HFFc6 (cell line): ENCODE measurements around the gene FOXA2. TPM values are rescaled to one million over a fixed set of nuclear protein-coding genes. Genes with fewer than 3 reads are reported as not detected.

Experiments used
- DNase-seq: peaks from one replicate; pipeline ENCODE4 v3.0.0-alpha.2; 2018
- H3K27ac Mint-ChIP-seq: 2 replicates; pipeline ENCODE4 v1.8.0; 2020; ENCODE audit warnings: mild to moderate bottlenecking, mixed read lengths
- H3K27me3 Mint-ChIP-seq: 2 replicates; pipeline ENCODE4 v1.8.0; 2021; ENCODE audit warnings: mild to moderate bottlenecking, moderate library complexity, mixed read lengths; ENCODE audit not compliant: insufficient read depth
- H3K36me3 Mint-ChIP-seq: 2 replicates; pipeline ENCODE4 v1.8.0; 2021; ENCODE audit warnings: low read depth, mixed read lengths
- H3K4me1 Mint-ChIP-seq: 2 replicates; pipeline ENCODE4 v1.8.0; 2020; ENCODE audit warnings: low read depth, mixed read lengths
- H3K4me3 Mint-ChIP-seq: 2 replicates; pipeline ENCODE4 v1.8.0; 2020; ENCODE audit warnings: mild to moderate bottlenecking, moderate library complexity, mixed read lengths
- H3K9me3 Mint-ChIP-seq: 2 replicates; pipeline ENCODE4 v1.8.0; 2020; ENCODE audit warnings: mild to moderate bottlenecking, mixed read lengths
- total RNA-seq, 6 experiments: library from RNA; stranded (reverse); fragmentation: NEBNext Ultra II Directional; extraction: Animal tissue kit (Norgen Biotek cat#: 25700); gene quantifications; 2 replicates in 1 of 6; 3 replicates in 5 of 6; pipeline ENCODE4 v1.2.3, GENCODE V29; 2021
- TF ChIP-seq, protein P1 (sequence below): fragments of 200-600 bp; sonication (generic); IDR thresholded peaks from 2 replicates; pipeline ENCODE4 v1.5.0; 2021; ENCODE audit warnings: antibody characterized with exemption, mild to moderate bottlenecking

The FOXA2 gene
- total RNA-seq, 6 experiments from 2014 or later = not detected

DNA sequence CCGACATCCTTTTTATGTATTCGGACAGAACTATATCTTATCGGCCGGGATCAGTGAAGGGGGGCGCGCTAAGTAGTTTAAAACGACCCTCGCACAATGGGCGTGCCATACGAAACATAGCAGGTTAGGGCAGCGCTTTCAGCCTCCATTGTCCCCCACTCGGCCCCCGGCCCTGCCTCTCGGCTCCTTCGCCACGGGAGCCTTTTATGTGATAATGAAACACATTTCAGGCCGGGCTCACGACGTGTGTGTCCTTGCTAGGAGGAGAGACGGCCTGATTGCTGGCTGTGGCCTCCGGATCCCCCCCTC, 5.3 kb downstream of the FOXA2 start:
- Mint-ChIP-seq H3K27ac (no peak overlapping the region), H3K4me3 (no peak overlapping the region), H3K36me3 (no peaks in the 10 kb centered on the region), H3K27me3 (peaks cover 36% of the 10 kb centered on the region), H3K4me1 (peaks cover 12% of the 10 kb centered on the region), H3K9me3 (peaks cover 5% of the 10 kb centered on the region; the same call in 1 of the 2 replicates)
- TF ChIP-seq, protein P1, sequence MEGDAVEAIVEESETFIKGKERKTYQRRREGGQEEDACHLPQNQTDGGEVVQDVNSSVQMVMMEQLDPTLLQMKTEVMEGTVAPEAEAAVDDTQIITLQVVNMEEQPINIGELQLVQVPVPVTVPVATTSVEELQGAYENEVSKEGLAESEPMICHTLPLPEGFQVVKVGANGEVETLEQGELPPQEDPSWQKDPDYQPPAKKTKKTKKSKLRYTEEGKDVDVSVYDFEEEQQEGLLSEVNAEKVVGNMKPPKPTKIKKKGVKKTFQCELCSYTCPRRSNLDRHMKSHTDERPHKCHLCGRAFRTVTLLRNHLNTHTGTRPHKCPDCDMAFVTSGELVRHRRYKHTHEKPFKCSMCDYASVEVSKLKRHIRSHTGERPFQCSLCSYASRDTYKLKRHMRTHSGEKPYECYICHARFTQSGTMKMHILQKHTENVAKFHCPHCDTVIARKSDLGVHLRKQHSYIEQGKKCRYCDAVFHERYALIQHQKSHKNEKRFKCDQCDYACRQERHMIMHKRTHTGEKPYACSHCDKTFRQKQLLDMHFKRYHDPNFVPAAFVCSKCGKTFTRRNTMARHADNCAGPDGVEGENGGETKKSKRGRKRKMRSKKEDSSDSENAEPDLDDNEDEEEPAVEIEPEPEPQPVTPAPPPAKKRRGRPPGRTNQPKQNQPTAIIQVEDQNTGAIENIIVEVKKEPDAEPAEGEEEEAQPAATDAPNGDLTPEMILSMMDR = no peak
- no peak for DNase-seq

DNA sequence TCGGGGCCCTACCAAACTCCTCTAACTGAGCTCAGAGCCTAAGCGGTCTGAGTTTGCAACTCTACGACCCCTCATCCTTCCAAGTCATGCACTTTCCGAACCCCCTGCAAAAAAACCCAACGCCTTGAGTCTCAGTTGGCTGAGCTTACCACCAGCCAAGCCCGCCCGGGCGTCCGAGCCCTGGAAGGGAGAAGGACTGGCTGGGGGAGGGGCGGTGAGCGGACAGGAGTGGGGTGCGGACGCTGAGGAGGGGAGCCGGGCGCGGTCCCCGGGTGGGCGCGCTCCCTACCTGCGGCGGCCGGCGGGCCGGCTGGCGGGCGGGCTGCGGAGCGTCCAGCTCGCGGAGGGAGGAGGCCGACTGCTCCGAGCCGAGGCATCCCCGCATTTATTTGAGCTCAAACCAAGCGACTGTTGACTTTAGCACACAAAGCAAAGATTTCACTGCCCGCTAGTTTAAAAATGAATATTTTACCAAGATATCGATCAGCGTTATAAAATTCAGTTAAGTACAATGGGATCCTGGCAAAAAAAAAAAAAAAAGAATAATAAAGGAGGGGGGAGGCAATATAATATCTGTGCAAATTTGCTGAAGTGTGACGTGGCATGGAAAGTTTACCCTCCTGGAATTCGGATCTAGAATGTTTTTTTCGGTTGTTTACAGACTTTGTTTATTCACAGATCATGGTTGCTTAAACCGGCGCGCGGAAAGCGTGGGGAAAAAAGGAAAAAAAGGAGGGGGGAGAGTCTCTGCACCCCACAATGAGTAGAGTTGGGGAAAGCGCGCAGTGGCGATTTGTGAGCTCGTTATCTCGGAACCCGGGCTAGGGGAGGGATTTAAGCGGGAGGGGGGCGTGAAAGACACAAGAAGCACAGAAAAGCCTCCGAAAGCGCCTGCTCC, 5.9 kb downstream of the FOXA2 start:
- Mint-ChIP-seq H3K36me3 (no peaks in the 10 kb centered on the region), H3K9me3 (peaks cover 5% of the 10 kb centered on the region; the same call in 1 of the 2 replicates), H3K27me3 (peaks cover 34% of the 10 kb centered on the region), H3K4me1 (peaks cover 12% of the 10 kb centered on the region), H3K4me3 (peak overlapping the region; percentile 22; the same call in 1 of the 2 replicates), H3K27ac (no peak overlapping the region)
- TF ChIP-seq, protein P1 = no peak
- DNase-seq = no peak

DNA sequence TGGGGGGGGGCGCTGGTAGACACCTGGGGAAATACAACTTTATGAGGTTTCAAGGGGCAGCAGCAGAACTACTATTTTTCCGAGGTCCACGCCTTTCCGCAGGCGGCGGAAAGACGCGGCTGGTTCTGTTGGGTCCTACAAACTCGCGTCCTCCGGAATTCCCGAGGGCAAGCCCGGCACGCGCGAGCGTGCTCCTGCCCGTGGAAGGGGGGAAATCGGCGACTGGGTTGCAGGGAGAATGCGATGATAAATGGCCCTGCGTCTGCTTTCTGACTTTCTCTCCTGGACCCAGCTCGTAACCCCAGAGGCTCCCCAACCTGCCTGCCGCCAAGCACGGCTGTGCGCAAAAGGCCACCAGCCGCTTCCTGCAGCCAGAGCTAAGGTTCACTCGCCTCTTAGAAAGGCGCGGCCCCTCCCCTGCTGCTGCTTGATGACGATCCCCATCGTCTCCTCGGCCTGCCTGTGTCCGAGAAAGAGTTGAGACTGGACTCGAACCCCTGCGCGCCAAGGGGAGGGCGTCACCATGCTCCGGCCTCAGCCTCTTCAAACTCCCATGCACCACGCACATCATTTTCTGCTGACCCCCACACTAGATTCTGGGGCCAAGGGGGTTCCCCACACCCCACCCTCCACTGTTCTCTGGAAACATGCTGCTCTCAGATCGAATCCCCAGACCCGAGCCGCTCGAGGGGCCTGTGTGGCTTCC, 6.7 kb downstream of the FOXA2 start:
- H3K4me1 Mint-ChIP-seq = peaks cover 12% of the 10 kb centered on the region
- H3K27me3 Mint-ChIP-seq = peaks cover 38% of the 10 kb centered on the region
- H3K4me3 Mint-ChIP-seq = no peak overlapping the region
- TF ChIP-seq, protein P1 = no peak
- H3K9me3 Mint-ChIP-seq = peaks cover 5% of the 10 kb centered on the region; the same call in 1 of the 2 replicates
- no peaks in the 10 kb centered on the region for H3K36me3 Mint-ChIP-seq
- no peak overlapping the region for H3K27ac Mint-ChIP-seq
- DNase-seq = no peak

DNA sequence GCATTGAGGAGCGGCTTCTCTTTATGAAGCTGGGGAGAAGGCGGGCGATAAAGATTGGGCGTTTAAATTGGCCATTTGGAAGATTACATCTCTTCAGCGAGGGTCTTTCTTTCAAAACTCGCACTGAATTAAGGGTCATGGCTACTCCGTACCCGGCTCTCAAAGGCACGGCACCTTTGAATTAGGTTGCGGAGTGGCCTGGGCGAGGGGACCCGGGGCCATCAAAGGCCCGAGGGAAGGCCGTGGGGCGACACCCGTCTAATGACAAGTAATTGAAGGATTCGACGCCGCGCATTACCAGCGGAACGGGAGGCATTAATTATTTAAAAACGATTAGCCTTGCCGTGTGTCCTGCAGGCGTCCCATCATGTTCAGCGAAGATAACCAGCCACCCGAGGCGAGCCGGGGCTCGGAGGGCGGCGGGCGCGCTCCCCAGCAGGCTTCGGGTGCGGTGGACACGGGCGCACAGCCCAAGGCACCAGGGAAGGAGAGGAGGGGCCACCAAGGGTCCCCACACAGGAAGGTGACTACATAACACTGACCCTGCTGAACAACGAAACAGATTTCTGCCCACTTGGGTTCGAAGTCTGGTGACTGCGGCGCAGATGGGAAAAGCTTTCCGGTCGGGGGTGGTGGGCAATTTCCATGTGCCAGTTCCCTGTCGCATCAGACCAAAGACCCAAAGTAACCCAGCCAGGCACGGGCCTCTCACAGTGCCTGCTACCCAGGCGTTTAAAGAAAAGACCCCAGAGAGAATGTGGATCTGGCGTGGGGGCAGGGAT, 7.4 kb downstream of the FOXA2 start:
- H3K4me1 Mint-ChIP-seq = peaks cover 12% of the 10 kb centered on the region
- peaks cover 40% of the 10 kb centered on the region for H3K27me3 Mint-ChIP-seq
- no peak overlapping the region for H3K27ac Mint-ChIP-seq
- DNase-seq = no peak
- TF ChIP-seq, protein P1 = no peak
- H3K36me3 Mint-ChIP-seq = no peaks in the 10 kb centered on the region
- H3K9me3 Mint-ChIP-seq = peaks cover 5% of the 10 kb centered on the region; the same call in 1 of the 2 replicates
- no peak overlapping the region for H3K4me3 Mint-ChIP-seq

DNA sequence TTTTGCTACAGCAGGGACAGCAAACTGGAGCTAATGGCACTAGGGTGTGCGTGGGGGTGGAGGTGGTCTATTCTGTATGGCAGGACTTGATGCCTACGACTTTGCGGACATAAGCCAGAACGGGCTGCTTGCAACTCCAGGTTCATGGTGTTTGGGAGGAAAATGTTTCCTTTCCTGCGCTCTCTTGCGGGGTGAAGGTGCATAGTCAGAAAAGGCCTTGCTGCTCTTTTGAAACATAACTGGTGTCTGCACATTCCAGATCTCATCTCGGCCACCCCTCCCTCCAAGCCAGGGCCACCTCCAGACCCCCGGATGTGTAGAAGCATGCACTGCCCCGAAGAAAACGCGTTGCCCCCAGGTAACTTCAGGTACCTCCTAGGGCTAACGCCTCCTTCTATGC, 8.1 kb downstream of the FOXA2 start:
- Mint-ChIP-seq H3K36me3 (no peaks in the 10 kb centered on the region), H3K9me3 (peaks cover 5% of the 10 kb centered on the region; the same call in 1 of the 2 replicates), H3K4me1 (peaks cover 12% of the 10 kb centered on the region), H3K27ac (no peak overlapping the region), H3K4me3 (no peak overlapping the region), H3K27me3 (peaks cover 33% of the 10 kb centered on the region)
- TF ChIP-seq, protein P1 = no peak
- DNase-seq = no peak
